SK-N-SH (cell line): ENCODE results near the gene PEMT. TPM values are rescaled to one million over a fixed set of nuclear protein-coding genes. Genes with fewer than 3 reads are reported as not detected.
A peak's percentile ranks its signal among the peaks of the same experiment; 100 is the strongest.

Experiments
- CTCF ChIA-PET: fragments of 300-600, 350-600 bp; formaldehyde crosslinking; extraction: SDS; loops from one replicate; lab custom pipeline; 2021; lab: Yijun Ruan, JAX
- POLR2A ChIA-PET: fragments of 350-600 bp; sonication (Branson Sonifier 250); formaldehyde crosslinking; extraction: SDS; loops from one replicate; lab custom pipeline; 2020; ENCODE audit warnings: antibody characterized with exemption, inconsistent platforms; lab: Yijun Ruan, JAX
- DNase-seq: peaks from one replicate; pipeline ENCODE4 v3.0.0; 2012
- H2AFZ ChIP-seq: fragments of 200-600 bp; sonication (generic); 2 replicates; pipeline ENCODE4 v1.8.1; 2016; ENCODE audit warnings: antibody characterized with exemption, mild to moderate bottlenecking, low read depth
- H3F3A ChIP-seq: fragments of 200-600 bp; sonication (generic); replicated peaks from 2 replicates; pipeline ENCODE3; 2016; ENCODE audit warnings: antibody characterized with exemption, mild to moderate bottlenecking; ENCODE audit not compliant: insufficient read depth
- H3K27ac ChIP-seq, 2 experiments: fragments of 200-500 bp in 1 of 2; fragments of 200-600 bp in 1 of 2; sonication (Bioruptor generic) in 1 of 2; sonication (generic), shearing (Covaris generic) in 1 of 2; 2 replicates each; pipeline versions ENCODE4 v1.5.1 to v1.6.1; 2014 to 2016; ENCODE audit warnings: low read depth in 2 of 2, inconsistent platforms in 1 of 2, low read length in 1 of 2, mild to moderate bottlenecking in 1 of 2, mixed read lengths in 1 of 2
- H3K27me3 ChIP-seq: fragments of 200-600 bp; sonication (generic), shearing (Covaris generic); 2 replicates; pipeline ENCODE4 v1.6.1; 2016; ENCODE audit warnings: mixed run types; ENCODE audit not compliant: insufficient read depth
- H3K36me3 ChIP-seq, 2 experiments: fragments of 200-500 bp in 1 of 2; fragments of 200-600 bp in 1 of 2; sonication (Bioruptor generic) in 1 of 2; sonication (generic) in 1 of 2; replicated peaks in 1 of 2; 2 replicates each; pipeline versions ENCODE3 to v1.5.1; 2014 to 2016; ENCODE audit warnings: low read length in 1 of 2, mild to moderate bottlenecking in 1 of 2; ENCODE audit not compliant: insufficient read depth in 2 of 2, control insufficient read depth in 1 of 2
- H3K4me1 ChIP-seq, 2 experiments: fragments of 200-500 bp in 1 of 2; fragments of 200-600 bp in 1 of 2; sonication (Bioruptor generic) in 1 of 2; sonication (generic), shearing (Covaris generic) in 1 of 2; 2 replicates each; pipeline versions ENCODE4 v1.5.1 to v1.6.1; 2014 to 2016; ENCODE audit warnings: low read depth in 1 of 2, low read length in 1 of 2, mixed run types in 1 of 2; ENCODE audit not compliant: insufficient read depth in 2 of 2, control insufficient read depth in 1 of 2
- H3K4me2 ChIP-seq: fragments of 200-600 bp; sonication (generic), shearing (Covaris generic); 2 replicates; pipeline ENCODE4 v1.6.1; 2017; ENCODE audit warnings: mixed run types
- H3K4me3 ChIP-seq, 2 experiments: fragments of 200-500 bp in 1 of 2; fragments of 200-600 bp in 1 of 2; sonication (Bioruptor generic) in 1 of 2; sonication (generic), shearing (Covaris generic) in 1 of 2; 2 replicates each; pipeline versions ENCODE4 v1.5.1 to v1.8.1; 2014 to 2016; ENCODE audit warnings: low read depth in 2 of 2, inconsistent platforms in 1 of 2, low read length in 1 of 2, mild to moderate bottlenecking in 1 of 2, mixed read lengths in 1 of 2, moderate library complexity in 1 of 2
- H3K79me2 ChIP-seq: fragments of 200-600 bp; sonication (generic); 2 replicates; pipeline ENCODE4 v1.8.1; 2017; ENCODE audit warnings: mild to moderate bottlenecking; ENCODE audit not compliant: insufficient read depth
- H3K9ac ChIP-seq: fragments of 200-600 bp; sonication (generic); 2 replicates; pipeline ENCODE4 v1.6.1; 2017; ENCODE audit warnings: mixed run types
- H3K9me2 ChIP-seq: fragments of 200-600 bp; sonication (generic); 2 replicates; pipeline ENCODE4 v1.6.1; 2017; ENCODE audit warnings: mixed run types
- H3K9me3 ChIP-seq: fragments of 200-600 bp; sonication (generic); 2 replicates; pipeline ENCODE4 v1.6.1; 2017; ENCODE audit warnings: mixed run types, mild to moderate bottlenecking, moderate library complexity
- H4K20me1 ChIP-seq: fragments of 200-600 bp; sonication (generic); 2 replicates; pipeline ENCODE4 v1.6.1; 2017; ENCODE audit warnings: mild to moderate bottlenecking, mixed run types; ENCODE audit not compliant: insufficient read depth
- EP300 ChIP-seq, 2 experiments: IDR thresholded peaks; 2 replicates each; pipeline versions ENCODE4 v1.4.0 to v1.6.1; 2012; ENCODE audit warnings: borderline replicate concordance in 1 of 2, low read depth in 1 of 2, low read length in 1 of 2
- FOSL2 ChIP-seq: IDR thresholded peaks from 2 replicates; pipeline ENCODE4 v1.4.0; 2012; ENCODE audit warnings: low read depth, mild to moderate bottlenecking, moderate library complexity, borderline replicate concordance
- FOXJ3 ChIP-seq: sonication (generic); formaldehyde crosslinking; IDR thresholded peaks from 2 replicates; pipeline ENCODE4 v1.5.1; 2020; ENCODE audit warnings: mild to moderate bottlenecking, missing genetic modification reagents
- FOXM1 ChIP-seq: IDR thresholded peaks from 2 replicates; pipeline ENCODE4 v1.4.0; 2012; ENCODE audit warnings: low read depth, mild to moderate bottlenecking
- GABPA ChIP-seq: IDR thresholded peaks from 2 replicates; pipeline ENCODE4 v1.4.0; 2012; ENCODE audit warnings: low read depth, mild to moderate bottlenecking
- IRF3 ChIP-seq: fragments of 150-350 bp; IDR thresholded peaks from 2 replicates; pipeline ENCODE4 v1.6.1; 2016; ENCODE audit warnings: mild to moderate bottlenecking, low read depth, low read length
- JUND ChIP-seq: IDR thresholded peaks from 2 replicates; pipeline ENCODE4 v1.4.0; 2012
- MAX ChIP-seq: IDR thresholded peaks from 2 replicates; pipeline ENCODE4 v1.4.0; 2012; ENCODE audit warnings: low read depth
- MEF2A ChIP-seq: IDR thresholded peaks from 2 replicates; pipeline ENCODE4 v1.4.0; 2012; ENCODE audit warnings: low read depth, borderline replicate concordance
- NFIC ChIP-seq: IDR thresholded peaks from 2 replicates; pipeline ENCODE4 v1.4.0; 2012; ENCODE audit warnings: borderline replicate concordance
- PBX3 ChIP-seq: IDR thresholded peaks from 2 replicates; pipeline ENCODE4; 2012
- RAD21 ChIP-seq: IDR thresholded peaks from 2 replicates; pipeline ENCODE4 v1.6.1; 2012; ENCODE audit warnings: mild to moderate bottlenecking, low read length
- RCOR1 ChIP-seq: fragments of 150-350 bp; IDR thresholded peaks from 2 replicates; pipeline ENCODE4 v1.6.1; 2017; ENCODE audit warnings: antibody characterized with exemption, low read length
- RFX5 ChIP-seq: IDR thresholded peaks from 2 replicates; pipeline ENCODE4 v1.6.1; 2012; ENCODE audit warnings: mild to moderate bottlenecking, improper control_type of control experiment, low read length
- SIN3A ChIP-seq: IDR thresholded peaks from 2 replicates; pipeline ENCODE4 v1.6.1; 2012; ENCODE audit warnings: low read depth, mild to moderate bottlenecking, low read length, moderate library complexity, borderline replicate concordance
- TAF1 ChIP-seq: IDR thresholded peaks from 2 replicates; pipeline ENCODE4 v1.6.1; 2012; ENCODE audit warnings: low read depth, mild to moderate bottlenecking, low read length, moderate library complexity, borderline replicate concordance
- TCF12 ChIP-seq: IDR thresholded peaks from 2 replicates; pipeline ENCODE4 v1.4.0; 2012
- TEAD4 ChIP-seq: IDR thresholded peaks from 2 replicates; pipeline ENCODE4 v1.4.0; 2012; ENCODE audit warnings: mild to moderate bottlenecking, borderline replicate concordance; ENCODE audit not compliant: insufficient read depth
- USF2 ChIP-seq: fragments of 150-350 bp; IDR thresholded peaks from 2 replicates; pipeline ENCODE4 v1.6.1; 2017; ENCODE audit warnings: antibody characterized with exemption, low read length, low read depth, borderline replicate concordance
- YY1 ChIP-seq: IDR thresholded peaks from 2 replicates; pipeline ENCODE4 v1.4.0; 2012; ENCODE audit warnings: low read depth, mild to moderate bottlenecking
- WGBS: methylation state at CpG from one replicate; pipeline ENCODE4 v1.1.6; 2017; ENCODE audit warnings: low lambda C conversion rate; 5-methylcytosine and 5-hydroxymethylcytosine counted together
- polyA plus RNA-seq, 3 experiments: library from polyadenylated mRNA; depleted of rRNA; stranded (reverse); fragments of >200 nt; gene quantifications; 2 replicates each; pipeline ENCODE4 v1.2.3, GENCODE V29; 2012

PEMT gene
- polyA plus RNA-seq, 1 of the 3 experiments (the other 2 are of a cell fraction), result 52.8 TPM

GRCh38 chr17:17511881-17512858 is 79.3 kb downstream of the PEMT start:
- H3K4me1 ChIP-seq, result peaks cover 6 to 37% of the 10 kb centered on the region in 2 experiments; a peak in 2 of 4 replicates
- WGBS, result 87% methylated on average over 15 of the region's 29 CpGs
- H3K27ac ChIP-seq, result no peak overlapping the region
- H3K79me2 ChIP-seq, result no peaks in the 10 kb centered on the region
- no peak overlapping the region for H3K4me3 ChIP-seq
- no peaks in the 10 kb centered on the region for H3K9me2 ChIP-seq
- no peak overlapping the region for H2AFZ ChIP-seq
- no peaks in the 10 kb centered on the region for H3K9me3 ChIP-seq
- POLR2A ChIA-PET, result no interaction called here
- peaks cover 26% of the 10 kb centered on the region; the same call in 1 of the 2 replicates for H4K20me1 ChIP-seq
- H3K36me3 ChIP-seq, result no peaks in the 10 kb centered on the region
- H3F3A ChIP-seq, result no peaks in the 10 kb centered on the region
- CTCF ChIA-PET, result interaction anchor here (1.4 to 4.7 kb wide), 5 partner anchors 11 to 129 kb away, joined by 3 to 31 read pairs (median 3); partner anchors contain the start of gene RASD1
- DNase-seq, result no peak
- TF ChIP-seq NFIC (peak; percentile 29; the same call in 1 of the 2 replicates), RFX5 (no peak), FOXJ3 (no peak), RCOR1 (no peak), MAX (peak; percentile 86), TCF12 (peak; percentile 54; the same call in 1 of the 2 replicates), SIN3A (peak; percentile 43; the same call in 1 of the 2 replicates), TAF1 (no peak), RAD21 (no peak), YY1 (no peak), USF2 (no peak), JUND (peak; percentile 42; the same call in 1 of the 2 replicates), FOSL2 (peak; percentile 76; the same call in 1 of the 2 replicates), MEF2A (no peak)
- H3K9ac ChIP-seq, result no peak overlapping the region
- H3K27me3 ChIP-seq, result no peaks in the 10 kb centered on the region
- no peak overlapping the region; the same call in 1 of the 2 replicates for H3K4me2 ChIP-seq

GRCh38 chr17:17511293-17511741 is 80.2 kb downstream of the PEMT start:
- H3K4me1 ChIP-seq, result peaks cover 6 to 43% of the 10 kb centered on the region in 2 experiments; a peak in 2 of 4 replicates
- H3K27me3 ChIP-seq, result no peaks in the 10 kb centered on the region
- H3K4me2 ChIP-seq, result no peak overlapping the region
- POLR2A ChIA-PET, result no interaction called here
- no peak overlapping the region for H3K27ac ChIP-seq
- no peaks in the 10 kb centered on the region for H3K9me2 ChIP-seq
- no peaks in the 10 kb centered on the region for H3K36me3 ChIP-seq
- TF ChIP-seq MEF2A (no peak), FOSL2 (no peak), RFX5 (no peak), RCOR1 (no peak), RAD21 (no peak), NFIC (no peak), TEAD4 (no peak), EP300 (IDR thresholded peaks at IDR 0.05; ENCODE audit: borderline replicate concordance in 1 of 2, low read depth in 1 of 2, low read length in 1 of 2) (no peak), TCF12 (no peak), FOXM1 (no peak), PBX3 (no peak), IRF3 (no peak), GABPA (no peak), TAF1 (no peak)
- no peak overlapping the region for H2AFZ ChIP-seq
- no peaks in the 10 kb centered on the region for H3F3A ChIP-seq
- H4K20me1 ChIP-seq, result peaks cover 26% of the 10 kb centered on the region; the same call in 1 of the 2 replicates
- no peaks in the 10 kb centered on the region for H3K79me2 ChIP-seq
- no peak overlapping the region for H3K4me3 ChIP-seq
- 80% methylated on average over 2 of the region's 12 CpGs for WGBS
- CTCF ChIA-PET, result interaction anchor here (1.4 to 4.7 kb wide), 5 partner anchors 14 to 130 kb away, joined by 3 to 31 read pairs (median 5); partner anchors contain the start of gene RASD1
- no peak overlapping the region for H3K9ac ChIP-seq
- no peak for DNase-seq
- no peaks in the 10 kb centered on the region for H3K9me3 ChIP-seq
